ACHN (cell line): ENCODE measurements around the gene CINP.
"Not testable (repeated sequence)": the region's sequence is repeated elsewhere in the genome, so short reads cannot be mapped to it uniquely, and the experiment has no call there.

Experiments
- DNase-seq: peaks from one replicate; pipeline ENCODE4 v3.0.0-alpha.2; 2015
- in situ Hi-C: cut with HindIII; loops from 2 replicates; pipeline ENCODE4 v1.10.0; 2017; ENCODE audit warnings: low sequenced_read_pairs, low pct_ligation_motif_present, low pct_unique_long_range_greater_than_20kb

The CINP gene

GRCh38 chr14:102298303-102299070, 64.2 kb downstream of the CINP start:
- in situ Hi-C loops, DNase-seq: not testable (repeated sequence)
